ENCODE results near the gene HHIPL1.
"Not testable (repeated sequence)": the region's sequence is repeated elsewhere in the genome, so short reads cannot be mapped to it uniquely, and the experiment has no call there.

The HHIPL1 gene

GRCh38 chr14:99658218-99658845 is 13.4 kb downstream of the HHIPL1 start:
- no peak for TF ChIP-seq CTCF (IDR thresholded peaks at IDR 0.05; ENCODE audit: control insufficient read depth, insufficient read depth, low read depth, low read length, missing control alignments)
- DNase-seq (ENCODE audit: low read depth): no peak
- no peak overlapping the region for H3K4me3 ChIP-seq (ENCODE audit: control insufficient read depth, low read depth, low read length)

- no peak overlapping the region for H3K4me3 ChIP-seq (ENCODE audit: control insufficient read depth, low read depth, low read length)
- DNase-seq (ENCODE audit: low read depth): no peak
- TF ChIP-seq CTCF (IDR thresholded peaks at IDR 0.05; ENCODE audit: control insufficient read depth, insufficient read depth, low read depth, low read length, missing control alignments): no peak
Observed at GRCh38 chr14:99659333-99659741, 14.4 kb downstream of the HHIPL1 start.

GRCh38 chr14:99660006-99660566 is 15.2 kb downstream of the HHIPL1 start:
- DNase-seq (ENCODE audit: low read depth): no peak
- no peak overlapping the region for H3K4me3 ChIP-seq (ENCODE audit: control insufficient read depth, low read depth, low read length)
- no peak for TF ChIP-seq CTCF (IDR thresholded peaks at IDR 0.05; ENCODE audit: control insufficient read depth, insufficient read depth, low read depth, low read length, missing control alignments)

- no peak for TF ChIP-seq CTCF (IDR thresholded peaks at IDR 0.05; ENCODE audit: control insufficient read depth, insufficient read depth, low read depth, low read length, missing control alignments)
- no peak overlapping the region for H3K4me3 ChIP-seq (ENCODE audit: control insufficient read depth, low read depth, low read length)
Observed at GRCh38 chr14:99660794-99661193, 15.9 kb downstream of the HHIPL1 start.

GRCh38 chr14:99661206-99661605 is 16.3 kb downstream of the HHIPL1 start:
- DNase-seq (ENCODE audit: low read depth); H3K4me3 ChIP-seq (ENCODE audit: control insufficient read depth, low read depth, low read length): not testable (repeated sequence)

More at GRCh38 chr14:99660794-99661193, 15.9 kb downstream of the HHIPL1 start:
- no peak for DNase-seq (ENCODE audit: low read depth)

- H3K4me3 ChIP-seq (ENCODE audit: control insufficient read depth, low read depth, low read length): no peak overlapping the region
- no peak for TF ChIP-seq CTCF (IDR thresholded peaks at IDR 0.05; ENCODE audit: control insufficient read depth, insufficient read depth, low read depth, low read length, missing control alignments)
- no peak for DNase-seq (ENCODE audit: low read depth)
Observed at GRCh38 chr14:99662846-99663245, 17.9 kb downstream of the HHIPL1 start.

- no peak for DNase-seq (ENCODE audit: low read depth)
- TF ChIP-seq CTCF (IDR thresholded peaks at IDR 0.05; ENCODE audit: control insufficient read depth, insufficient read depth, low read depth, low read length, missing control alignments): no peak
- no peak overlapping the region for H3K4me3 ChIP-seq (ENCODE audit: control insufficient read depth, low read depth, low read length)
Observed at GRCh38 chr14:99663386-99664057, 18.6 kb downstream of the HHIPL1 start.

All from AG09309 (cell line).